GM20000 (cell line): Measurements from ENCODE around the gene CSNK1G1.
"Not testable (repeated sequence)": the region's sequence is repeated elsewhere in the genome, so short reads cannot be mapped to it uniquely, and the experiment has no call there.

ENCODE experiments used
- DNase-seq: peaks from one replicate; pipeline ENCODE4 v3.0.0; 2012; ENCODE audit warnings: low spot score
- TF ChIP-seq, protein P1 (sequence below): IDR thresholded peaks from 2 replicates; pipeline ENCODE4 v1.5.1; 2012; ENCODE audit warnings: mild to moderate bottlenecking, control low read depth; ENCODE audit errors: extremely low read depth, missing control alignments

The CSNK1G1 gene

GRCh38 chr15:64284042-64284441 lies 71.9 kb downstream of the CSNK1G1 start:
- TF ChIP-seq, protein P1, sequence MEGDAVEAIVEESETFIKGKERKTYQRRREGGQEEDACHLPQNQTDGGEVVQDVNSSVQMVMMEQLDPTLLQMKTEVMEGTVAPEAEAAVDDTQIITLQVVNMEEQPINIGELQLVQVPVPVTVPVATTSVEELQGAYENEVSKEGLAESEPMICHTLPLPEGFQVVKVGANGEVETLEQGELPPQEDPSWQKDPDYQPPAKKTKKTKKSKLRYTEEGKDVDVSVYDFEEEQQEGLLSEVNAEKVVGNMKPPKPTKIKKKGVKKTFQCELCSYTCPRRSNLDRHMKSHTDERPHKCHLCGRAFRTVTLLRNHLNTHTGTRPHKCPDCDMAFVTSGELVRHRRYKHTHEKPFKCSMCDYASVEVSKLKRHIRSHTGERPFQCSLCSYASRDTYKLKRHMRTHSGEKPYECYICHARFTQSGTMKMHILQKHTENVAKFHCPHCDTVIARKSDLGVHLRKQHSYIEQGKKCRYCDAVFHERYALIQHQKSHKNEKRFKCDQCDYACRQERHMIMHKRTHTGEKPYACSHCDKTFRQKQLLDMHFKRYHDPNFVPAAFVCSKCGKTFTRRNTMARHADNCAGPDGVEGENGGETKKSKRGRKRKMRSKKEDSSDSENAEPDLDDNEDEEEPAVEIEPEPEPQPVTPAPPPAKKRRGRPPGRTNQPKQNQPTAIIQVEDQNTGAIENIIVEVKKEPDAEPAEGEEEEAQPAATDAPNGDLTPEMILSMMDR: no peak
- no peak for DNase-seq

- DNase-seq: no peak
- TF ChIP-seq, protein P1: no peak
These were observed 73.3 kb downstream of the CSNK1G1 start for GRCh38 chr15:64282701-64283100.

DNA sequence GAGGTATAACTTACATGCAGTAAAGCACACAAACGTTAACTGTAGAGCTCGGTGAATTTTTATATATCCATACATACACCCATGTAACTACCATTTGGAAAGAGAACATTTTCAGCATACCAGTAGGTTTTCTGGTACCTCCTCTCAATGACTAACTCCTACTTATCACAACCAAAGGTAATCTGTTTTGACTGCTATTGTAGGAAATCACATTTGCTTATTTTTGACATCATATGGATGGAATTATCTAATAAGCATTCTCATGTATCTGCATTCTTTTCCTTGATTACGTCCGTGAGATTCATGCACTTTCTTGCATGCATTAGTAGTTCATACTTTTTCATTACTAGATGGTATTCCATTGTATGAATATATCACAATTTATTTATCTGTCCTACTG lies 76.8 kb downstream of the CSNK1G1 start:
- TF ChIP-seq, protein P1: no peak
- DNase-seq: no peak

DNA sequence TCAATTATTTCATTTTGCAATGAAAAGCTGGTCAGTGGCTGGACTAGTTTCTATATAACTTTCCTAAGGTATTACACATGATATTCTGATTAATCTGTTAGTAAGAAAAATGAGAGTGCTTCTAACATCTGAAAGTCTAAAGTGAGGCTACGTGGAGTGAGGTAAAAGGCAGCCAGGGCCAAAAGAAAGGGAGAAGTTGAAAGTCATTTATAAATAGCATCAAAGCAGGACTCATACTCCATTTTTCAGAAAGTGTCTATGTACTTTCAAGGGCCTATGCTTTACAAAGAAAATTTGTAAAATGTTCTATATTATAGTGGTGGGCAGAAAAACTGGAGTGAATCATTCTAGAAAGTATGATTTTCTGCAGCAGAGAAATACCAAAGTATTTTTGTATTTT lies 80.0 kb downstream of the CSNK1G1 start:
- TF ChIP-seq, protein P1: no peak
- DNase-seq: peak; percentile 6

DNA sequence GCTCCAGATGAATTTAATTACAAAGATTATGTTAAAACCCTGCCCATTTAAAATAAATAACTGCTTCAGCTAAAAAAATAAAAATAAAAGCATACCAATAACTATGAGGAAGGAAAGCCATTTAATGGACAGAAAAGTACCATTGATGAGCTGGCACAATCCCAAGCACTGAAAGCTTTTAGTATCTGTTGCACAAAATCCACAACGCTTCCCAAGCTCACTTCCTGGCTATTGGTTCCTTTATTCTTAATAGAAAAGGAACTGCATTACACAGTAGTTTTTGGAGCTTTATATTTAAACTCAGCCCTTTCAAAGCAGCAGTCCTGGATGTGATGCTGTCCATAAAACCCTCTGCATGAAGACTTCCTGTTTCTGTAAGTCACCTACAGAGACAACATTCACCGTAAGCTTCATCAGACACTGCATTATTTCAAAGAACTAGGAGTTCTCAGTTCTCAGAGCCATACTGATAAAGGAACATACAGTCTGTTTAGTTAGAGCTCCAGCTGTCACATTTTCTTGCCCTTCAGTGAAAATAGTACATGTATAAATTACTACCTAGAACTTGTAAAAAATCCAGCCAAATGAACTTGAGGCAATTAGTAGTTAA lies 81.5 kb downstream of the CSNK1G1 start:
- peak; percentile 15 for DNase-seq
- TF ChIP-seq, protein P1: no peak

DNA sequence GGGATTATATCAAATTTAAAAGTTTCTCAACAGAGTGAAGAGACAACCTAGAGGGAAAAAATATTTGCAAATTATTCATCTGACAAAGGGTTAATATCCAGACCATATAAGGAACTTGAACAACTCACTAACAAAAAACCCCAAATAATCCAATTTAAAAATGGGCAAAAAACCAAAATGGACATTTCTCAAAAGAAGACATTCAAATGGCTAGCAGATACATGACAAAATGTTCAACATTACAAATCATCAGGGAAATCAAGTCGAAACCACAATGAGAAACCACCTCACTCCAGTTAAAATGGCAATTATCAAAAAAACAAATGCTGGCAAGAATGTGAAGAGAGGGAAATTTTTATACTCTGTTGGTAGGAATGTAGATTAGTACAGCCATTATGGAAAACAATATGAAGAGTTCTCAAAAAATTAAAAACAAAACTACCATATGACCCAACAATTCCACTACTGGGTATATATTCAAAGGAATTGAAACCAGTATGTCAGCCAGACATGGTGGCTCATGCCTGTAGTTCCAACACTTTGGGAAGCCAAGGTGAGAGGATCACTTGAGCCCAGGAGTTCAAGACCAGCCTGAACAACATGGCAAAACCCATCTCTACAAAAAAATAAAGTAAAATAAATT lies 88.5 kb downstream of the CSNK1G1 start:
- DNase-seq: no peak
- TF ChIP-seq, protein P1: no peak

- DNase-seq: not testable (repeated sequence)
These were observed 90.8 kb downstream of the CSNK1G1 start for GRCh38 chr15:64265188-64265587.

DNA sequence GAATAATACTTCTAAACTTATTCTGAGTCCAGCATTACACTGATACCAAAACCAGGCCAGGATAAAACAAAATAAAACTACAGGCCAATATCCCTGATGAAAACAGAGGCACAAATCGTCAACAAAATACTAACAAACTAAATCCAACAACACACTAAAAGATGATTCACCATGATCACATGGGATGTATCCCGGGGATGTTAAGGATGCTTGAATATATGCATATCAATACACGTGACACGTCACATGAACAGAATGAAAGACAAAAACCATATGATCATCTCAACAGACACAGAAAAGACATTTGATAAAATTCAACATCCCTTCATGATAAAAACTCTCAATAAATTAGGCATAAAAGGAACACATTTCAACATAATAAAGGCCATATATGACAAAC lies 91.5 kb downstream of the CSNK1G1 start:
- no peak for DNase-seq
- TF ChIP-seq, protein P1: no peak
